ENCODE data around the gene PGLYRP3. TPM values are rescaled to one million over a fixed set of nuclear protein-coding genes. Genes with fewer than 3 reads are reported as not detected.
A peak's percentile ranks its signal among the peaks of the same experiment; 100 is the strongest.

PGLYRP3 gene
- total and polyA plus RNA-seq, 3 donors from 2014 or later = 0.28 TPM; not detected in 2

DNA sequence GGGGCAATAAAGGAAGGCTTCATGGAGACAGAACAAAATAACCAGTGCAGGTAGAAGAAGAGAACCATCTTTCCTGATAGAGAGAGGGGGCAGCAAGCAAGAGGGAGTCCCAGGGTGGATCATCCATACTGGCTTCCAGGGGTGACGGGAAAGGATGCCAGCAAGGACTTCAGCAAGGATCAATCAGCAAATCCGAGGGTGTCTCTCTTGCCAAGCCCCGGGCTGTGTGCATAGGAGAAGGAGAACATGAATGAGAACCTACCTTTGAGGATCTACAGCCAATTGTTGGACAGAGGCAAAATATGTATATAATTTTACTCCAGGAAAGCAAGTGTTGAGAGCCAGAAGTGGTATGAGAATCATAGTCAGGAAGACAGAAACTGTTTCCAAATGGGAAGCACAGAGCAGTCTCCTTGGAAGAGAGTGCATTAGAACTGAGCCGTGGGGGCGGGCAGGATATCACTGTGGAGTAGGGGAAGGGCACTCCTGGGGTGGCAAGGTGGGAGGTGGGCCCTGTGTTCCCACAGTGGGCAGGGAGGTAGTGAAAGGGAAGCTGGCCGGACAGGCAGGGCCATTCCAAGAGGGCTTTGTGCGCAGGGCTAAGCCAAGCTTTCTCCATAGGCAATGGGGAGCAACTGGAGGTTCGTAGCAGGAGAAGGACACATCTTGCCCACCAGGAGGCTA, 43.8 kb upstream of the PGLYRP3 start:
- intact Hi-C loops (cut with DNase I; ENCODE audit: low total_unique reads) = loop anchor here (10.0 kb wide), 1 partner anchor 138 kb away; no protein-coding TSS in a partner anchor
- no peak overlapping the region for H3K27ac ChIP-seq
- no peaks in the 10 kb centered on the region for H3K36me3 ChIP-seq (ENCODE audit: low read depth, missing control alignments)
- DNase-seq = no peak
- H3K4me1 ChIP-seq = no peaks in the 10 kb centered on the region
- no peak for TF ChIP-seq POLR2A (IDR thresholded peaks at IDR 0.05)
- TF ChIP-seq CTCF (IDR thresholded peaks at IDR 0.05) = no peak
- no peaks in the 10 kb centered on the region for H3K27me3 ChIP-seq
- no peak overlapping the region for H3K4me3 ChIP-seq
- WGBS, 2 donors = 82 to 88% methylated on average over 8 of the region's 8 CpGs
- no peaks in the 10 kb centered on the region for H3K9me3 ChIP-seq

DNA sequence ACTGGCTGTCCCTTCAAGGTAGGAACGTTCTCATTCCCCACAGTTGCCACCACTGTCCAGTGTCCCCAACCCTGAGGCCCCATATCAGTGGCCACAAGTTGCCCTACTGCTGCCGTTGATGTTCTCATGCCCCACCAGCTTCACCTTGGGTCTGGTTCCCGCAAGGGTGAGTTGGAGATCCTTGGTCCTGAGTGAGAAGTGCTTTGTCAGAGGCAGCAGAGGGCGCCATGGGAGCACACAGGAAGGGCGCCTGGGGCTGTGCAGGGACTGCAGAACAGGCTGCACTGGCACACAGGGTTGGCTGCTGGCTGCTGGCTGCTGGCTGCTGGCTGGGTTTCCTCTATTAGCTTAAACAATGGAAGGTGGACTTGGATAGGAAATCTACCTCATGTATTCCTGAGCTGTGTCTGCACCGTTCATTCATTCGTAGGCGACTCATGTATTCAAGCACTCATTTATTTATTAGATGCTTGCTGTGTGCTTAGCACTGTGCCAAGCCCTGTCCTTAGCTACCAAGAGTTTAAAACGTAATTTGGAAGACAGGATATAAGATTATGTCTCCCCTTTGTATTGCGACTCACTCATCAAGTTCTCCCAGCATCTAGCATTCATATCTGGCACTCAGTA, 42.8 kb upstream of the PGLYRP3 start:
- Histone ChIP-seq H3K4me3 (no peak overlapping the region), H3K9me3 (no peaks in the 10 kb centered on the region), H3K27me3 (no peaks in the 10 kb centered on the region), H3K4me1 (no peaks in the 10 kb centered on the region), H3K27ac (no peak overlapping the region), H3K36me3 (ENCODE audit: low read depth, missing control alignments) (no peaks in the 10 kb centered on the region)
- intact Hi-C loops (cut with DNase I; ENCODE audit: low total_unique reads) = loop anchor here (10.0 kb wide), 1 partner anchor 139 kb away; no protein-coding TSS in a partner anchor
- WGBS, 2 donors = 64 to 69% methylated on average over 10 of the region's 10 CpGs
- peak; percentile 60 for DNase-seq
- peak in 1 of 3 experiments; percentile 13 for TF ChIP-seq CTCF (IDR thresholded peaks at IDR 0.05)
- no peak for TF ChIP-seq POLR2A (IDR thresholded peaks at IDR 0.05)

DNA sequence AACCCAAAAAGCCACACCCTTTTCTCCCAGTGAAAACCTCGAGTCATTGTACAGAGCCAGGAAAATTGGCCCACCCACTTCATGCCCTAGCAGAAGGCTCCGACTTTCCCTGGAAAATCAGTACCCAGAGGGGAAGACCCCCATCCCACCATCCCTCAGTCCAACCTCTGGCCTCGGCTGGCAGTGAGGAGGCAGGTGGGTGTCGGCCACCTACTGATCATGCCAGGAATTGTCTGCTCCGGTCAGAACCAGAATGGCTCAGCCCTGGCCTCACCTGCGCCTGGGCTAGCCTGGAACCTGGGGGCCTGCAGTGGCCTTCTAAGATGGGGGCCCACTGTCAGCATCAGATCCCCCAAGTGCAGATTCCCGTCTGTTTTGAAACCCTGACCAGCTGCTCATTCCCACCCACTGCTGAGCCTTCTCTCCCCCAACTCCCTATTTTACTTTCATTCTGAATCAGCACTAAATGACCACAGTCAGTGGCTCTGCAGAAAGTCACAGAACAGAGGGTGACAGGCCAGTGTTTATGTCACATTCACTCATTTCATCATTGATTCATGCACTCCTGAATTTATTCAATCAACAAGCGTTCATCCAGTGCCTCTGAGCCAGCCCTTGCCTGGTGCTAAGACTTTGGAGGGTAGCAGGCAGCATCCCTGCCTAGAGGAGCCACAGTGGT, 41.9 kb upstream of the PGLYRP3 start:
- TF ChIP-seq CTCF (IDR thresholded peaks at IDR 0.05) = no peak
- no peak for TF ChIP-seq POLR2A (IDR thresholded peaks at IDR 0.05)
- H3K4me1 ChIP-seq = no peaks in the 10 kb centered on the region
- no peaks in the 10 kb centered on the region for H3K9me3 ChIP-seq
- intact Hi-C loops (cut with DNase I; ENCODE audit: low total_unique reads) = loop anchor here (10.0 kb wide), 1 partner anchor 140 kb away; no protein-coding TSS in a partner anchor
- H3K27ac ChIP-seq = no peak overlapping the region
- 83 to 87% methylated on average over 7 to 8 of the region's 8 CpGs for WGBS, 2 donors
- H3K36me3 ChIP-seq (ENCODE audit: low read depth, missing control alignments) = no peaks in the 10 kb centered on the region
- no peak for DNase-seq
- no peaks in the 10 kb centered on the region for H3K27me3 ChIP-seq
- no peak overlapping the region for H3K4me3 ChIP-seq

DNA sequence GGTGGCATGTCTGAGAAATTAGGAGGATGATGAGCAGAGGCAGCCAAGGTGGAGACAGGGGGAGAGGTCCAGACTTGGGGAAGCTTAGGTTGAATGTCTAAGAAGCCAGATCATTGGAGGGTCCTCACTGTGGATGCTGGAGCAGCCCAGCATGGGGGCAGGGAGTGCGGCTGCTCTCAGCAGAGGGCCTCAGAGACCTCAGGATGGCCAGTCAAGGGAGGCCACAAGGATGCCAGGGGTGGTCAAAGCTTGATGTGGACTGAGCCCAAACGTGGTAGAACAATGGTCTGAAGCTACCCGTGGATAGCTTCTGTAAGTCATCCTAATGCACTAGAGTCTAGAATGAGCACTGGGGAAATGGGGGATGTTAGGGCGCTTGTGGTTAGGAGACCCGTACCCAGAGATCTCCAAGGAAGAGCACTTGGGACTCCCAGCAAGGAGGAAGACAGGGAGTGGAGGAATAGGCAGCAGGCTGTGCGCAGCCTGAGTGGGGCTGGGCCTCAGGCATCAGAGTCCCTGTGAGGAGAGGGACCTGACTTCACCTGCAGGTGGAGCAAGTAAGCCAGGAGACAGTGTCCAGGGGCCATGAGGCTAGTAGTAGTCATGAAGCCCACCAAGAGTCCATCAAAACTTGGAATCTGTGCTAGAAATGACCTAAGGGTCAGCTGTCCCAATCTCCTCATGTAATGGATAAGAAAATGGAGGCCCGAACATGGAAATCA, 40.6 kb upstream of the PGLYRP3 start:
- Histone ChIP-seq H3K9me3 (no peaks in the 10 kb centered on the region), H3K4me3 (no peak overlapping the region), H3K4me1 (no peaks in the 10 kb centered on the region), H3K27ac (no peak overlapping the region), H3K36me3 (ENCODE audit: low read depth, missing control alignments) (no peaks in the 10 kb centered on the region), H3K27me3 (no peaks in the 10 kb centered on the region)
- intact Hi-C loops (cut with DNase I; ENCODE audit: low total_unique reads) = loop anchor here (10.0 kb wide), 1 partner anchor 141 kb away; no protein-coding TSS in a partner anchor
- DNase-seq = peak; percentile 20
- 73 to 79% methylated on average over 7 of the region's 7 CpGs for WGBS, 2 donors
- TF ChIP-seq CTCF (IDR thresholded peaks at IDR 0.05) = no peak
